Occipital lobe (tissue), 2 donors: ENCODE results near the gene DUSP3. TPM values are rescaled to one million over a fixed set of nuclear protein-coding genes. Genes with fewer than 3 reads are reported as not detected.
"Not testable (repeated sequence)": the region's sequence is repeated elsewhere in the genome, so short reads cannot be mapped to it uniquely, and the experiment has no call there.

Experiments used
- DNase-seq: peaks from one replicate; lab custom pipeline; 2025; lab: John Stamatoyannopoulos, UW
- total RNA-seq: library from RNA; depleted of rRNA; stranded (reverse); fragments of >200 nt; gene quantifications from one replicate; pipeline ENCODE4 v1.2.3, GENCODE V29; 2014

DUSP3 gene
- total RNA-seq, 1 donor from 2014 or later = 38.2 TPM

GRCh38 chr17:43801844-43802243 is 23.1 kb upstream of the DUSP3 start:
- no peak for DNase-seq

- DNase-seq = no peak
Observed at GRCh38 chr17:43800736-43801135, 22.0 kb upstream of the DUSP3 start.

GRCh38 chr17:43799047-43799446 is 20.3 kb upstream of the DUSP3 start:
- DNase-seq = no peak

- DNase-seq = not testable (repeated sequence)
Observed at GRCh38 chr17:43798024-43798423, 19.2 kb upstream of the DUSP3 start.

GRCh38 chr17:43792668-43793067 is 13.9 kb upstream of the DUSP3 start:
- DNase-seq = not testable (repeated sequence)

GRCh38 chr17:43791589-43791988 is 12.8 kb upstream of the DUSP3 start:
- DNase-seq = no peak

GRCh38 chr17:43790311-43790940 is 11.6 kb upstream of the DUSP3 start:
- no peak for DNase-seq

- no peak for DNase-seq
Observed at GRCh38 chr17:43789482-43789881, 10.7 kb upstream of the DUSP3 start.

GRCh38 chr17:43788540-43788939 is 9.8 kb upstream of the DUSP3 start:
- no peak for DNase-seq

GRCh38 chr17:43787728-43788127 is 9.0 kb upstream of the DUSP3 start:
- no peak for DNase-seq

GRCh38 chr17:43784628-43785101 is 5.9 kb upstream of the DUSP3 start:
- DNase-seq = no peak

GRCh38 chr17:43784068-43784467 is 5.3 kb upstream of the DUSP3 start:
- no peak for DNase-seq

- no peak for DNase-seq
Observed at GRCh38 chr17:43782913-43783680, 4.3 kb upstream of the DUSP3 start.

- no peak for DNase-seq
Observed at GRCh38 chr17:43780135-43780534, 1.4 kb upstream of the DUSP3 start, which contains the start of gene CFAP97D1. Gene CFAP97D1 (plus strand): TSS chr17:43780435. CDS start chr17:43780463, 28 bp downstream.

GRCh38 chr17:43779145-43780125 is 658 bp upstream of the DUSP3 start:
- DNase-seq = no peak

GRCh38 chr17:43774304-43775250 is 4.2 kb downstream of the DUSP3 start:
- DNase-seq = no peak

- DNase-seq = no peak
Observed at GRCh38 chr17:43772877-43773648, 5.7 kb downstream of the DUSP3 start.

- DNase-seq = no peak
Observed at GRCh38 chr17:43771463-43771862, 7.3 kb downstream of the DUSP3 start.

- no peak for DNase-seq
Observed at GRCh38 chr17:43770957-43771356, 7.8 kb downstream of the DUSP3 start.

GRCh38 chr17:43769859-43770258 is 8.9 kb downstream of the DUSP3 start:
- no peak for DNase-seq
